Loucy (cell line): ENCODE data around the gene CD6.

Source experiments
- H2AFZ ChIP-seq: fragments of 200-600 bp; sonication (generic); 2 replicates; pipeline ENCODE4 v1.6.0; 2016; ENCODE audit warnings: antibody characterized with exemption, mild to moderate bottlenecking, low read length, moderate library complexity
- H3F3A ChIP-seq: fragments of 200-600 bp; 2 replicates; pipeline ENCODE4 v1.6.0; 2016; ENCODE audit warnings: antibody characterized with exemption, low read depth, mild to moderate bottlenecking
- H3K27me3 ChIP-seq: fragments of 200-600 bp; sonication (generic); 2 replicates; pipeline ENCODE4 v1.6.1; 2014; ENCODE audit warnings: low read length, mild to moderate bottlenecking; ENCODE audit not compliant: insufficient read depth, poor library complexity, severe bottlenecking
- H3K36me3 ChIP-seq: fragments of 200-600 bp; sonication (generic); 2 replicates; pipeline ENCODE4 v1.6.1; 2016; ENCODE audit warnings: low read length; ENCODE audit not compliant: insufficient read depth
- H3K4me1 ChIP-seq: fragments of 200-600 bp; sonication (generic); 2 replicates; pipeline ENCODE4 v1.5.1; 2014; ENCODE audit warnings: low read length, mild to moderate bottlenecking; ENCODE audit not compliant: insufficient read depth, poor library complexity, severe bottlenecking
- H3K4me2 ChIP-seq: fragments of 200-600 bp; sonication (generic); 2 replicates; pipeline ENCODE4 v1.6.0; 2014; ENCODE audit warnings: antibody characterized with exemption, low read length, low read depth, mild to moderate bottlenecking; ENCODE audit not compliant: poor library complexity, severe bottlenecking
- H3K4me3 ChIP-seq: fragments of 200-600 bp; sonication (generic); 2 replicates; pipeline ENCODE4 v1.5.1; 2014; ENCODE audit warnings: low read length, mild to moderate bottlenecking, mixed read lengths; ENCODE audit not compliant: poor library complexity, severe bottlenecking
- H3K79me2 ChIP-seq: fragments of 200-600 bp; sonication (generic); 2 replicates; pipeline ENCODE4 v1.6.1; 2014; ENCODE audit warnings: low read length; ENCODE audit not compliant: insufficient read depth
- H3K9ac ChIP-seq: fragments of 200-600 bp; sonication (generic); 2 replicates; pipeline ENCODE4 v1.6.0; 2014; ENCODE audit warnings: mild to moderate bottlenecking, low read depth, low read length, moderate library complexity; ENCODE audit not compliant: poor library complexity, severe bottlenecking
- H3K9me2 ChIP-seq: fragments of 200-600 bp; sonication (generic); replicated peaks from 2 replicates; pipeline ENCODE4 v1.6.1; 2016; ENCODE audit warnings: low read depth, low read length, mixed read lengths
- H3K9me3 ChIP-seq: fragments of 200-600 bp; sonication (generic); 2 replicates; pipeline ENCODE4 v1.6.1; 2014; ENCODE audit warnings: mild to moderate bottlenecking, antibody characterized with exemption, low read length, low read depth; ENCODE audit not compliant: insufficient read depth
- H4K20me1 ChIP-seq: fragments of 200-600 bp; sonication (generic); 2 replicates; pipeline ENCODE4 v1.6.0; 2014; ENCODE audit warnings: antibody characterized with exemption, low read length, mild to moderate bottlenecking; ENCODE audit not compliant: insufficient read depth, poor library complexity, severe bottlenecking
- CTCF ChIP-seq: fragments of 200-600 bp; sonication (generic); conservative IDR thresholded peaks from 2 replicates; pipeline ENCODE4 v1.5.1; 2014; ENCODE audit warnings: mild to moderate bottlenecking, antibody characterized with exemption, low read length
- EZH2phosphoT487 ChIP-seq: fragments of 200-600 bp; IDR thresholded peaks from 2 replicates; pipeline ENCODE4 v1.6.1; 2018; ENCODE audit warnings: antibody characterized with exemption, mild to moderate bottlenecking, moderate library complexity, borderline replicate concordance

CD6 gene

GRCh38 chr11:60971520-60971919 is at the start of gene CD6:
CD6 (plus strand) TSS chr11:60971680; CDS start chr11:60971866, 186 bp downstream.
- Histone ChIP-seq H3K36me3 (no peaks in the 10 kb centered on the region), H3K9me2 (no peaks in the 10 kb centered on the region), H3K4me3 (peak within 1 kb of the TSS; percentile 76), H3K9me3 (no peaks in the 10 kb centered on the region), H3K4me1 (peaks cover 40% of the 10 kb centered on the region), H2AFZ (peak within 1 kb of the TSS; percentile 74), H3F3A (no peaks in the 10 kb centered on the region), H3K9ac (peak within 1 kb of the TSS; percentile 82), H4K20me1 (no peaks in the 10 kb centered on the region), H3K4me2 (peak within 1 kb of the TSS; percentile 97), H3K27me3 (no peaks in the 10 kb centered on the region), H3K79me2 (peaks cover 18% of the 10 kb centered on the region; the same call in 1 of the 2 replicates)
- no peak for TF ChIP-seq EZH2phosphoT487
- TF ChIP-seq CTCF: no peak

GRCh38 chr11:60921777-60922335 is 49.6 kb upstream of the CD6 start:
- H4K20me1 ChIP-seq: peaks cover 15% of the 10 kb centered on the region
- no peaks in the 10 kb centered on the region for H3K9me3 ChIP-seq
- H3K27me3 ChIP-seq: no peaks in the 10 kb centered on the region
- no peak for TF ChIP-seq EZH2phosphoT487
- TF ChIP-seq CTCF: no peak
- no peak overlapping the region for H3K4me3 ChIP-seq
- peaks cover 40% of the 10 kb centered on the region; the same call in 1 of the 2 replicates for H3K36me3 ChIP-seq
- no peak overlapping the region for H3K9ac ChIP-seq
- H3K4me2 ChIP-seq: no peak overlapping the region
- H2AFZ ChIP-seq: no peak overlapping the region
- H3K9me2 ChIP-seq: no peaks in the 10 kb centered on the region
- H3F3A ChIP-seq: no peaks in the 10 kb centered on the region
- peaks cover 41% of the 10 kb centered on the region for H3K4me1 ChIP-seq
- H3K79me2 ChIP-seq: peaks cover 30% of the 10 kb centered on the region

- peaks cover 40% of the 10 kb centered on the region; the same call in 1 of the 2 replicates for H3K36me3 ChIP-seq
Observed at GRCh38 chr11:60922906-60923305, 48.6 kb upstream of the CD6 start.

More at GRCh38 chr11:60922906-60923305, 48.6 kb upstream of the CD6 start:
- H3K9ac ChIP-seq: no peak overlapping the region
- H3K79me2 ChIP-seq: peaks cover 19% of the 10 kb centered on the region
- peaks cover 34% of the 10 kb centered on the region for H3K4me1 ChIP-seq
- no peaks in the 10 kb centered on the region for H3F3A ChIP-seq
- H3K9me3 ChIP-seq: no peaks in the 10 kb centered on the region
- H3K4me2 ChIP-seq: no peak overlapping the region
- TF ChIP-seq CTCF (no peak), EZH2phosphoT487 (no peak)
- H3K27me3 ChIP-seq: no peaks in the 10 kb centered on the region
- no peak overlapping the region for H2AFZ ChIP-seq
- no peak overlapping the region for H3K4me3 ChIP-seq
- H3K9me2 ChIP-seq: no peaks in the 10 kb centered on the region
- H4K20me1 ChIP-seq: peaks cover 12% of the 10 kb centered on the region
